Right ventricle myocardium inferior (tissue), 1 donor: Measurements from ENCODE around the gene NR2E1. TPM values are rescaled to one million over a fixed set of nuclear protein-coding genes. Genes with fewer than 3 reads are reported as not detected.

Experiments used
- ATAC-seq: fragments of 200-7000 bp; cut with Tn5 transposase; one replicate; pipeline ENCODE4 v1.9.1; 2020; ENCODE audit warnings: mild to moderate bottlenecking, moderate library complexity
- DNase-seq: peaks from one replicate; pipeline ENCODE4 v3.0.0; 2021; ENCODE audit errors: missing footprints
- intact Hi-C: fragments of 100-400 bp; cut with DNase I; formaldehyde crosslinking; loops from one replicate; pipeline ENCODE4 v1.11.0; 2022
- long read RNA-seq: library from polyadenylated mRNA; unstranded; transcript quantifications from one replicate; pipeline ENCODE4 v2.0.0, GENCODE V29; 2021
- total RNA-seq: library from RNA; stranded (reverse); fragmentation: NEBNext Ultra II Directional; extraction: Animal tissue kit (Norgen Biotek cat#: 25700); gene quantifications from one replicate; pipeline ENCODE4 v1.2.1, GENCODE V29; 2021
- donor health status: DM: no; HTN: yes; CAD: no; lungs with severe emphysema.

The NR2E1 gene
- not detected for total RNA-seq
- long read RNA-seq: 0 reads

GRCh38 chr6:108165714-108166663, at the start of gene NR2E1:
NR2E1 (plus strand) TSS chr6:108166022; CDS start chr6:108166766, 744 bp downstream.
- intact Hi-C loops: no loop called here
- DNase-seq (no peak), ATAC-seq (no peak)

- DNase-seq: no peak
- peak; percentile 11 for ATAC-seq
- intact Hi-C loops: loop anchor here (5.0 kb wide), 1 partner anchor 56 kb away; no protein-coding TSS in a partner anchor
Measured at GRCh38 chr6:108116546-108117426, 49.0 kb upstream of the NR2E1 start.

GRCh38 chr6:108117427-108118358, 48.1 kb upstream of the NR2E1 start:
- intact Hi-C loops: loop anchor here (5.0 kb wide), 1 partner anchor 55 kb away; no protein-coding TSS in a partner anchor
- ATAC-seq: peak; percentile 46
- DNase-seq: peak; percentile 73

GRCh38 chr6:108118359-108118724, 47.5 kb upstream of the NR2E1 start:
- ATAC-seq: no peak
- intact Hi-C loops: loop anchor here (5.0 kb wide), 1 partner anchor 54 kb away; no protein-coding TSS in a partner anchor
- no peak for DNase-seq

- DNase-seq (no peak), ATAC-seq (no peak)
- intact Hi-C loops: loop anchor here (5.0 kb wide), 1 partner anchor 53 kb away; no protein-coding TSS in a partner anchor
Measured at GRCh38 chr6:108118810-108119768, 46.7 kb upstream of the NR2E1 start.

GRCh38 chr6:108119769-108120141, 46.1 kb upstream of the NR2E1 start:
- DNase-seq (no peak), ATAC-seq (no peak)
- intact Hi-C loops: loop anchor here (5.0 kb wide), 1 partner anchor 53 kb away; no protein-coding TSS in a partner anchor

GRCh38 chr6:108120311-108120710, 45.5 kb upstream of the NR2E1 start:
- intact Hi-C loops: no loop called here
- DNase-seq: no peak
- ATAC-seq: no peak

GRCh38 chr6:108121612-108122011, 44.2 kb upstream of the NR2E1 start:
- intact Hi-C loops: no loop called here
- DNase-seq: no peak
- ATAC-seq: no peak

- intact Hi-C loops: no loop called here
- ATAC-seq: no peak
- peak; percentile 62 for DNase-seq
Measured at GRCh38 chr6:108123481-108123929, 42.3 kb upstream of the NR2E1 start.

GRCh38 chr6:108123946-108124345, 41.9 kb upstream of the NR2E1 start:
- no peak for ATAC-seq
- DNase-seq: no peak
- intact Hi-C loops: no loop called here

GRCh38 chr6:108127056-108127455, 38.8 kb upstream of the NR2E1 start:
- intact Hi-C loops: no loop called here
- ATAC-seq (no peak), DNase-seq (no peak)

- intact Hi-C loops: no loop called here
- DNase-seq: no peak
- ATAC-seq: no peak
Measured at GRCh38 chr6:108127826-108128225, 38.0 kb upstream of the NR2E1 start.

GRCh38 chr6:108130262-108130661, 35.6 kb upstream of the NR2E1 start:
- ATAC-seq (no peak), DNase-seq (no peak)
- intact Hi-C loops: no loop called here

- DNase-seq (no peak), ATAC-seq (no peak)
- intact Hi-C loops: no loop called here
Measured at GRCh38 chr6:108132863-108133262, 33.0 kb upstream of the NR2E1 start.

GRCh38 chr6:108133594-108134179, 32.1 kb upstream of the NR2E1 start:
- ATAC-seq (peak; percentile 84), DNase-seq (peak; percentile 68)
- intact Hi-C loops: no loop called here

- DNase-seq: no peak
- ATAC-seq: no peak
- intact Hi-C loops: no loop called here
Measured at GRCh38 chr6:108134213-108134970, 31.4 kb upstream of the NR2E1 start.
